GM12891 (cell line): ENCODE data around the gene CACNB1.

Experiments used
- PAX5 ChIP-seq: IDR thresholded peaks from 2 replicates; pipeline ENCODE4 v1.6.1; 2011; ENCODE audit warnings: low read length, moderate library complexity, mild to moderate bottlenecking; ENCODE audit not compliant: insufficient read depth, severe bottlenecking
- TAF1 ChIP-seq: IDR thresholded peaks from 2 replicates; pipeline ENCODE4 v1.6.1; 2011; ENCODE audit warnings: low read depth, low read length, control low read depth

- TF ChIP-seq TAF1 = no peak
- no peak for TF ChIP-seq PAX5
Observed at GRCh38 chr17:39173526-39174274, 23.8 kb downstream of the CACNB1 start.
